Inflammatory macrophage treated with lipopolysaccharide for 1 hour (primary cell): ENCODE measurements around the gene UMOD.
A peak's percentile ranks its signal among the peaks of the same experiment; 100 is the strongest.
"Not testable (repeated sequence)": the region's sequence is repeated elsewhere in the genome, so short reads cannot be mapped to it uniquely, and the experiment has no call there.

Source experiments
- DNase-seq, 2 donors: peaks; one replicate each; pipeline ENCODE4 v3.0.0-alpha.2; 2020 to 2022

Gene UMOD

GRCh38 chr16:20363191-20363590 is 10.7 kb upstream of the UMOD start:
- DNase-seq: no peak

- DNase-seq: peak in 1 of 2 donors; percentile 1
These were observed 7.5 kb upstream of the UMOD start for GRCh38 chr16:20359997-20360396.

GRCh38 chr16:20355114-20355782 is 2.7 kb upstream of the UMOD start:
- DNase-seq: no peak

GRCh38 chr16:20353379-20353778 is 864 bp upstream of the UMOD start:
- no peak for DNase-seq

GRCh38 chr16:20349615-20350014 is 2.9 kb downstream of the UMOD start:
- DNase-seq: no peak

- DNase-seq: no peak
These were observed 3.9 kb downstream of the UMOD start for GRCh38 chr16:20348365-20349185.

- DNase-seq: no peak
These were observed 4.7 kb downstream of the UMOD start for GRCh38 chr16:20347666-20348364.

GRCh38 chr16:20344611-20345010 is 7.9 kb downstream of the UMOD start:
- DNase-seq: no peak

- no peak for DNase-seq
These were observed 12.8 kb downstream of the UMOD start for GRCh38 chr16:20339744-20340143.

- DNase-seq: no peak
These were observed 15.6 kb downstream of the UMOD start for GRCh38 chr16:20336955-20337354.

- no peak for DNase-seq
These were observed 18.1 kb downstream of the UMOD start for GRCh38 chr16:20334396-20334795.

GRCh38 chr16:20333120-20333519 is 19.4 kb downstream of the UMOD start:
- DNase-seq: no peak

- no peak for DNase-seq
These were observed 20.1 kb downstream of the UMOD start for GRCh38 chr16:20332411-20332810.

- no peak for DNase-seq
These were observed 20.9 kb downstream of the UMOD start for GRCh38 chr16:20331635-20332034.

- DNase-seq: no peak
These were observed 22.9 kb downstream of the UMOD start for GRCh38 chr16:20329392-20330138.

GRCh38 chr16:20327444-20328041 is 25.0 kb downstream of the UMOD start, which contains the start of gene GP2:
TSS of gene GP2 (minus strand) at chr16:20327513. CDS start at chr16:20326431, 1,082 bp downstream.
- DNase-seq: no peak

GRCh38 chr16:20326321-20326720 is 26.2 kb downstream of the UMOD start:
- DNase-seq: no peak

- no peak for DNase-seq
These were observed 27.5 kb downstream of the UMOD start for GRCh38 chr16:20325005-20325404.

- no peak for DNase-seq
These were observed 28.9 kb downstream of the UMOD start for GRCh38 chr16:20323591-20324117.

- no peak for DNase-seq
These were observed 29.8 kb downstream of the UMOD start for GRCh38 chr16:20322696-20323095.

GRCh38 chr16:20321671-20322070 is 30.8 kb downstream of the UMOD start:
- DNase-seq: no peak

- not testable (repeated sequence) for DNase-seq
These were observed 31.5 kb downstream of the UMOD start for GRCh38 chr16:20321051-20321450.
